ENCODE measurements around the gene ZFAND6.
"Not testable (repeated sequence)": the region's sequence is repeated elsewhere in the genome, so short reads cannot be mapped to it uniquely, and the experiment has no call there.

Gene ZFAND6

DNA sequence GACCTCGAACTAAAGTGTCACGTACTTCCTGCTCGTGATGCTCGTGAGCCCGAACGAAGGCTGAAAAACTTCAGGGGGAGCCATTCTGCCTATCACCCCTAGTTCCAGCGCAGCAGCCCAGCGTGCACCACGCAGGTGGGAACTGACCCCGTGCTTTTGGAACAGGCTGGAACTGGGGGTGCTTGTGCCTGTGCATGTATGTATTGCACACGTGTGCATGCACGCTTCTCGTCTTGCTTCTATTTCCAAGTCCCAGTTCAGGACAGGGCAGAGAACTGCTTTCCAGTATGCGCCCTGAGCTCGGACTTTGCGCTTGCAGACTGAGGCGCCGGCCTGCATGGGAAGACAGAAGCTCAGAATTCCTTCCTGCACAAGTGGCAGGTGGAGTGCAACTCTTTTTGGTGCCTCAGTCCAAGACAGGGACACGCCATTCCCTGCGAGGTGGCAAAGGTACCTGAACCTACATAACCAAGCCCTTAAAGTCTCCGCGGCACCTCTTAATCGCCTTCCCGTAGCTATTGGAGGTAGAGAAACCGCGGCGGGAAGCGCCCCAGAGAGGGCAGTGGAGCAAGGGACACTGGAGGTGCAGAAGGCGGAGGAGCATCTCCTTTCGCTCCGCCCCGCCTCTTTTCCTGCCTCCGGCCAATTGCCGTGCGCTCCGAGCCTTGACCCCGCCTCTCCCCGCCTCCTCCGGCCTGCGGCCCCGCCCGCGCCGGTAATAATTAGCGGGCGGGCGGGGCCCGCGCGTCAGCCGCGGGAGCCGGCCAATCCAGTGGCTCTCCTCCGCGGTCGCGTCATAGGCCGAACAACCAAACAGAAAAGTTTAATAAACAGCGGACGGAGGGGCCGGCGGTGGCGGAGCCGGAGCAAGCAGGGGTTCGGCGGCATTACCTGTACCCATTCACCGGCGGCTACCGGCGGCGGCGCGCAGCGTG, at the start of gene ZFAND6:
Gene ZFAND6 (plus strand): TSS at position 826 of the 935 bp plus-strand sequence. CDS start 60,669 bp downstream, outside the sequence.
- DNase-seq: peak; percentile 85

DNA sequence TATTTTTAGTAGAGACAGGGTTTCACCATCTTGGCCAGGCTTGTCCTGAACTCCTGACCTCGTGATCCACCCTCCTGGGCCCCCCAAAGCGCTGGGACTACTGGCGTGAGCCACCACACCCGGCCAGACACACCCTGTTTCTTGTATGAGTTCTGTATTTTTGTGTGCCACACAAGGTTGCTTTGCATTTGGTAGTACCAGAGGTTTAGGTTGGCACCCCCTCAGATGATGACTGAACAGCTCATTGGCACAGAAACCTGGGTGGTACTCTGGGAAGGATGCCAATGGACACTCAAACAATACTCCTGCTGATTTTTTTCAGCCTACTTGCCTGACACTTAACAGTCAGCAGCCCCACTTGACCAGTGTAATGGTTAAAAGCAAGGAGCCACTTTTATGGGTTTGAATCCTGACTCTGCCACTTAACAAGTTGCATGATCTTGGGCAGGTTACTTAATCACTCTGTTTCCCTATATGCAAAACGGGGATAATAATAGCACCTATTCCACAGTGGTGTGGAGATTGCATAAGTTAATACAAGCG, 49.3 kb upstream of the ZFAND6 start:
- DNase-seq: no peak

DNA sequence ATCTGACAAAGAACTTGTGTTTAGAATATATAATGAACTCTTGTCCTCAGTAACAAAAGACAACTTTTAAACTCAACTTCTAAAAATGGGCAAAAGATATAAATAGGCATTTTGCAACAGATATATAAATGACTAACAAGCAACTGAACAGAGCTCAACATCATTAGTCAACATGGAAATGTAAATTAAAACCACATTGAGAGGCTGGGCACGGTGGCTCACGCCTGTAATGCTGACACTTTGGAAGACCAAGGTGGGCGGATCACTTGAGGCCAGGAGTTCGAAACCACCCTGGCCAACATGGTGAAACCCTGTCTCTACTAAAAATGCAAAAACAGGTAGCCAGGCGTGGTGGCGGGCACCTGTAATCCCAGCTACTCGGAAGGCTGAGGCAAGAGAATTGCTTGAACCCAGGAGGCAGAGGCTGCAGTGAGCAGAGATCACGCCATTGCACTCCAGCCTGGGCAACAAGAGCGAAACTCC, 48.4 kb upstream of the ZFAND6 start:
- not testable (repeated sequence) for DNase-seq

DNA sequence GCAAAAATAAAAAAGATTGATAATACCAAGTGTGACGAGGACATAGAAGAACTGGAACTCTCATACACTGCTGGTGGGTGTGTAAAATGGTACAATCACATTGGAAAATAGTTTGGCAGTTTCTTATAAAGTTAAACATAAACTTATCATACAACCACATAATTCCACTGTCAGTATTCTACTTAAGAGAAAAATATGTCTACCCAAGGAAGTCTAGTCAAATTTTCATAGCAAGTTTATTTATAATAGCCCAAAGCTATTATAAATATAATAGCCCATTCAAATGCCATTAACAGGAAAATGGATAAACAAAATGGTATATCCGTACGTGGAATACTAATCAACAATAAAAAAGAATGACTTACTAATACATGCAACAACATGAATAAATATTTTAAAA, 47.9 kb upstream of the ZFAND6 start:
- no peak for DNase-seq

DNA sequence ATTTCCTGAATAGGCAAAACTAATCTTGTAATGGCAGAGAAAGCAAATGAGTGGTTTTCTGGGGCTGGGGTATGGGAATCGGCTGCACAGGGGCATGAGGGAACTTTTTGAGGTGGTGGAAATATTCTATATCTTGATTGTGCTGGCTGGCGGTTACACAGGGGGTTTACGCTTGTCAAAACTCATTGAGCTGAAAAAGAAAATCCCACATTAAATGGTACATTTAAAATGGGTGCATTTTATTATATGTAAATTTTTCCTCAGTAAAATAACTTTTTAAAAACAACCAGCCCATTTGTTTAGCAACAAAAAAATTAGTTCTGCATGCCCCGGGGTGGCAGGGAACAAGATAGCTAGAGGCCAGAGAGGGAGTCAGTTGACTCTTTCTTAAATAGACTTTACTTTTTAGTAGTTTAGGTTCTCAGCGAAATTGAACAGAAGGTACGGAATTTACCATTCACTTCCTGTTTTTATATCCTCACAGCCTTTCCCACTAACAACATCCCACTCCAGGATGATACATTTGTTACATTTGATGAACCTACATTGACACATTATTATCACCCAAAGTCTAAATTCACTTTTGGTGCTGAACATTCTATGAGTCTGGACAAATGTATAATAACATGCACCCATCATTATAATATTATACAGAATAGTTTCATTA, 47.3 kb upstream of the ZFAND6 start:
- DNase-seq: no peak

DNA sequence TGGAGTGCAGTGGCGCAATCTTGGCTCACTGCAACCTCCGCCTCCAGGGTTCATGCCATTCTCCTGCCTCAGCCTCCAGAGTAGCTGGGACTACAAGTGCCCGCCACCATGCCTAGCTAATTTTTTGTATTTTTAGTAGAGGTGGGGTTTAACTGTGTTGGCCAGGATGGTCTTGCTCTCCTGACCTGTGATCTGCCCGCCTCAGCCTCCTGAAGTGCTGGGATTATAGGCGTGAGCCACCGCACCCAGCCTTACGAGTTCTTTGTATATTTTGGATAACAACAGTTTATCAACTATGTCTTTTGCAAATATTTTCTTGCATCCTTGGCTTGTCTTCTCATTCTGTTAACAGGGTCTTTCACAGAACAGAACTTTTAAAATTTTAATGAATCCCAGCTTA, 45.3 kb upstream of the ZFAND6 start:
- DNase-seq: not testable (repeated sequence)

DNA sequence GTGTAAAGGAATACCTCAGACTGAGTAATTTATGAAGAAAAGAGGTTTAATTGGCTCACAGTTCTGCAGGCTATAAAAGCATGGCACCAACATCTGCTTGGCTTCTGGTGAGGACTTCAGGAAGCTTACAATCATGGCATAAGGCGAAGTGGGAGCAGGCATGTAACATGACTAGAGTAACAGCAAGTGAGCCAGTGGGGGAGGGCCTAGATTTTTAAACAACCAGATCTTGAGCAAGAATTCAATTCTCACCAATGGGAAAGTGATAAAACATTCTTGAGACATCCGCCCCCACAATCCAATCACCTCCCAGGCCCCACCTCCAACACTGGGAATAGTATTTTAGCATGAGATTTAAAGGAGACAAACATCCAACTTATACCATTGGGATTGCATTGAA, 44.3 kb upstream of the ZFAND6 start:
- no peak for DNase-seq

DNA sequence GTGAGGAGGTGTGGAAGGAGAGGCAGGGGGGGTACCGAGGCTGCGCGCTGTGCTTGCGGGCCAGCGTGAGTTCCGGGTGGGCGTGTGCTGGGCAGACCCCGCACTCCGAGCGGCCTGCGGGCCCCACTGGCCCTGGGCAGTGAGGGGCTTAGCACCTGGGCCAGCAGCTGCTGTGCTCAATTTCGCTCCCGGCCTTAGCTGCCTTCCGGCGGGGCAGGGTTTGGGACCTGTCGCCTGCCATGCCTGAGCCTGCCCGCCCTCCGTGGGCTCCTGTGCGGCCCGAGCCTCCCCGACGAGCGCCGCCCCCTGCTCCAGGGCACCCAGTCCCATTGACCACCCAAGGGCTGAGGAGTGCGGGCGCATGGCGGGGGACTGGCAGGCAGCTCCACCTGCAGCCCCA, 43.0 kb upstream of the ZFAND6 start:
- not testable (repeated sequence) for DNase-seq

DNA sequence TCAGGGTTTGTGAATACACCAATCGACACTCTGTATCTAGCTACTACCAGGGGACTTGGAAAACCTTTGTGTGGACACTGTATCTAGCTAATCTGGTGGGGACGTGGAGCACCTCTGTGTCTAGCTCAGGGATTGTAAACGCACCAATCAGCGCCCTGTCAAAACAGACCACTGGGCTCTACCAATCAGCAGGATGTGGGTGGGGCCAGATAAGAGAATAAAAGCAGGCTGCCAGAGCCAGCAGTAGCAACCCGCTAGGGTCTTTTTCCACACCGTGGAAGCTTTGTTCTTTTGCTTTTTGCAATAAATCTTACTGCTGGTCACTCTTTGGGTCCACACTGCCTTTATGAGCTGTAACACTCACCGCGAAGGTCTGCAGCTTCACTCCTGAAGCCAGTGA, 42.3 kb upstream of the ZFAND6 start:
- DNase-seq: not testable (repeated sequence)

DNA sequence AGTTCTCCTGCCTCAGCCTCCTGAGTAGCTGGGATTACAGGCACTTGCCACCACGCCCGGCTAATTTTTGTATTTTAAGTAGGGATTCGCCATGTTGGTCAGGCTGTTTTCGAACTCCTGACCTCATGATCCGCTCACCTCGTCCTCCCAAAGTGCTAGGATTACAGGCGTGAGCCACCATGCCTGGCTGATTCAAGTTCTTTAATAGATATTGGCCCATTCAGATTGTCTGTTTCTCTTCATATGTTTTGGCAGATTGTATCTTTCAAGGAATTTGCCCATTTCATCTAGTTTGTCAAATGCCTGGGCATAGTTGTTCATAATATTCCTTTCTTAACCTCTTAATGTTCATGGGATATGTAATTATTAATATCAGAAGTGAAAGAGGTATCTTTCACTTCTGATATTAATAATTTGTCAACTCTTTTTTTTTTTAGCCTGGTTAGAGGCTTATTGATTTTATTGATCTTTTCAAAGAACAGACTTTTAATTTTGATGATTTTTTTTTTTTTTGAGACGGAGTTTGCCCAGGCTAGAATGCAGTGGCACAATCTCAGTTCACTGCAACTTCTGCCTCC, 40.2 kb upstream of the ZFAND6 start:
- DNase-seq: no peak

DNA sequence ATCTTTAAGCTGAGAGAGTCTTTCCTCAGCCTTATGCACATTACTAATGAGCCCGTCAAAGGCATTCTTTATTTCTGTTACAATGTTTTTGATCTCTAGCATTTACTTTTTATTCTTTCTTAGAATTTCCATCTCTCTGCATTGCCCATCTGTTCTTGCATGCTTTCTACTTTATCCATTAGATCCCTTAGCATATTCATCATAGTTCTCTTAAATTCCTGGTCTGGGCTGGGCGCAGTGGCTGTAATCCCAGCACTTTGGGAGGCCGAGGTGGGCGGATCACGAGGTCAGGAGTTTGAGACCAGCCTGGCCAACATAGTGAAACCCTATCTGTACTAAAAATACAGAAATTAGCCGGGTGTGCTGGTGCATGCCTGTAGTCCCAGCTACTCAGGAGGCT, 39.3 kb upstream of the ZFAND6 start:
- DNase-seq: not testable (repeated sequence)

DNA sequence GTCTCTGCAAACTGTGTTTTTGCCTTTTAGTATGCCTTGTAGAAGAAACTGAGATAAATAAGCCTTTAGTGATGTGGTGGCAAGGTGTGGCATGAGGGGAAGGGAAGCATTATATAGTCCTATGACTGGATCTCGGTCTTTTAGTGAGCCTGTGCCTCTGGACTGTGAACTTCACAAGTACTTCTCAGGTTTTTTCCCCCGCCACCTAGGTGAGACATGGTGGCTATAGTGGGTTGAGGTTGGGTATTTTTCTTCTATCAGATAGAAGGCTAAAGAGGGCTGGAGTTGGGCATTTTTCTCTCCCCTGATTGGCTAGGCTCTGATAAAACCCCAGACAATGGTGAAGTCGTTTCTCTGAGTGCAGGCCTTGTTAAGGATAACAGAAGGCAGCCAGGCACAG, 38.7 kb upstream of the ZFAND6 start:
- no peak for DNase-seq

DNA sequence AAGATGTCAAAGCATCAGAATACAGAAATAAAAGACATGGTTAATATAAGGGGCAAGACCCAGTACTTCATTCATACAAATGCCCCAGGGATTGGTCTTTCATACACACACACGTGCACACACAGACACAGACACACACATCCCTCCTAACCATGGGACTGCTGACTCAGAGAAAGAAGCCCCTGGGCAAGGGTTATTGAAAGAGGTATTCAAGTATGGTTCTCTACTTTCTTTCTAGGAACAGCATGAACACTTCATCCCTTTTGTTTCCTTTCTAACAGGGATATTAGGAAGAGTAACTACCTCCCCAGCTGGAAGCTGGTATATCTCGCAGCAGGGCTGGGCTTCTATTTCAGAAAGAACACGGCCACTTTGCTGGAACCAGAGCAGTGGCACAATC, 33.2 kb upstream of the ZFAND6 start:
- no peak for DNase-seq

DNA sequence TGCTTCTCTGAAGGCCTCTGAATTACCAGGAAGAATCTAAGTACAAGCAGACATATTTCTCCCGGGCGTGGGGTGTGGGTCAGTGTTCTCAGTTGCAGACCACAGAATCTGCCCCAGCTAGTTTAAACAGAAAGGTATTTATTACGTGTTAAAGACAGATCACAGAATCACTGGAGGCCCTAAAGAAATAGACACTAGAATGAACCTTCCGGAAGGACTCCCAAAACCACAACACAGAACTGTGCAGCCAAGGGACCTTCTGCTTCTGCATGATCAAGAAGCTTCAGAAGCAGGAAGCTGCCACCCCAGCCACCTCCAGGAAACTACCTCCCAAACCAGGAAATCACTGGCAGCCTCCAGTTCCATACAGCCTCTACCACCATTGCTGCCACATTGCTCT, 32.7 kb upstream of the ZFAND6 start:
- no peak for DNase-seq

DNA sequence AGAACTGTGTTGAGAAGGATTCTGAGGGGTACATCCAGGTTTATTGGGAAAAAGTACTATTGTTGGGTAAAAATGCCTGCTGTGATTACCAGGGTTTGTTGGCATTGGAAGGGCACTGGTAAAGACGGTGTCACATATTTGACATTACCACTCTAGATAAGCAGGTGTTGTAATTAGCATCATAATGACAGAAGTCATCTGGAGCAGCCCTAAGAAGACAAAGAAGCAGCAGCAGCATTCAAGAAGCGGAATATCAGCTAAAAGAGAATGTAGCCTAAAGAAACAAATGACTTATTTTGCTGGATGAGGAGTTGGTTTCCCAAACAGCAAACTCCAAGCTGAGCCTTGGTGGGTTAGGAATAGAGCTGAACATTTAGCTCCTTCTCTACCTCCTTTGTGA, 30.5 kb upstream of the ZFAND6 start:
- no peak for DNase-seq

DNA sequence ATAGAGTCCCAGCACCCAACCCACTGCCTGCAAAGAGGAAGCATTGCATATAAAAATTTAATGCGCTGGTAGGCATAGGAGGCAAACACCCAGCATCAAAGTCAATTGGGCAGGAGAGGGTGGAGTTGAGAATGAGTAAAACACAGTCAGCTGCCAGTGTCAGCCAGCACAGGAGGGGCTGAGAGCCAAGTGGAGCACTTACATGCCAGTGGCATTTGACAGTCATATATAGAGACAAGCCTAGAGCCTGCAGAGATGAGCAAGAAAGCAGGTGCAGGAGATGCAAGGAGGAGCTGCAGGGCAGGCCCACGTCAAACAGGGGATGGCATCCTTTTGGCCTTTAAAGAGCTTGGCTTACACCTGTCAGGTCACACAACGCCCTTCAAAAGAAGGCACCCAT, 27.6 kb upstream of the ZFAND6 start:
- peak; percentile 53 for DNase-seq

DNA sequence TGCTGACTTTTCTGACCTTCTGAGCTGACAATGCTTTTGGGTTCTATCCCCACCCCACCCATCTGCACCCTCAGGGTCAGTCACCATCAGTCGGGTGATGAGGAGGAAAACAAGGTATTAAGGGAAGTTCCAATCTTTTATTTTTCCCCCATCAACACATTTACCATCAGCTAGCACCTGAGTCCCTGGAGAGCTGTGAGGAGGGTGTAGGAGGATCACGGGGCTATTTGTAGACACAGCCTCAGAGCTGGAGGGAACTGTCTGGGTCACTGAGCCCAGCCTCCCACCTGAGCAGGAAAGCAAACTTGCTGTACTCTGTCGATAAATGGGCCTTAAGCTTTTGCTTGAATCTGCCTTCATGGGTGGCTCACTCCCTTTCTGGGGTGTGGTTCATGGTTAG, 24.8 kb upstream of the ZFAND6 start:
- no peak for DNase-seq

DNA sequence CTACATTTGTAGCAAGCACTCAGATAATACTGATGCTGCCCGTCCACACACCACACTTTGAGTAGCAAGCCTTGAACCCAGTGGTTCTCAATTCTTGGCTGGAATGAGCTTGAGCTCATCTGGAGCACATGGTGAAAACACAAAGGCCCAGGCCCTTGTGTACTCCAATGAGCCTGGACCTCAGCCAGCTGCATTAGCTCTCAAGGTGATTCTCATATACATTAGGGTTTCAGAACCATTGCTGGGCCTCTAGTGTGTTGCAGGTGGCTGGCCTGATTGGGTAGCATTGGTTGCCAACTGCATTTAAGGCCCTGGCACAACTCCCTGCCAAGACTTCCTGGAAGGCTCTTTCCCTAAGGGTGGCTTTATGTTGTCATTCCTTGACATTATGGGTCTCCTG, 23.4 kb upstream of the ZFAND6 start:
- no peak for DNase-seq

DNA sequence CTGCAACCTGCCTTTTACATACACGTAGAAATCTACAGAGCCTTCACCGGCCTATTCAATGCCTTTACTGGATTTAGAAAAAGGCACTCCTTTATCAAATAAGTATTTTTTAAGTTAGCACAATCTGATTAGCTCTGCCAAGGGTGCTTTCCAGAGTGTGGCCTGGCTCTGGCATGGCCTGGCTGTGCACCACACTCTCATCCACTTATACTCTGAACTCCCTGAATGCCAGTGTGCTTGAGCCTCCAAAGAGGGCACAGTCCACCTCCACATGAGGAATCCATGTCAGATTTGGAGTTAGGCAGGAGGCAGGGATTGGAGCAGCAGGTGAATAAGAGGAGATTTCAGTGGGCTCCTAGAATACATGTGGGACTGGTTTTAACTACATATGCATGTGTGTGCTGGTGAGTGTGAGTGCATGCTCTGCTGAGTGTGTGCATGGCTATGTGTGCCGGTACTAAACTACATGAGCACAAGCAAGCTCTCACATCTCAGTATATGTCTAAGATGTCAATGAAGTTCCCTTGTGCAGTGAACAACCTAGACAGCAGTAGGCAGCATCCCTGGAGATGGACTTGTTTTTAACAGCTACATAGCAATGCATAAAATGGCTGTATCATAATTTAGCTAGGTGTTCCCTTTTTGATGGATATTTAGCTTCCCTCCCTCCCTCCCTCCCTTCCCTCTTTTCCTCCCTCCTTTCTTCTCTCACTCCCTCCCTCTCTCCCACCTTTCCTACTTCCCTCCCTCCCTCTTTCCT, 17.8 kb upstream of the ZFAND6 start:
- no peak for DNase-seq

DNA sequence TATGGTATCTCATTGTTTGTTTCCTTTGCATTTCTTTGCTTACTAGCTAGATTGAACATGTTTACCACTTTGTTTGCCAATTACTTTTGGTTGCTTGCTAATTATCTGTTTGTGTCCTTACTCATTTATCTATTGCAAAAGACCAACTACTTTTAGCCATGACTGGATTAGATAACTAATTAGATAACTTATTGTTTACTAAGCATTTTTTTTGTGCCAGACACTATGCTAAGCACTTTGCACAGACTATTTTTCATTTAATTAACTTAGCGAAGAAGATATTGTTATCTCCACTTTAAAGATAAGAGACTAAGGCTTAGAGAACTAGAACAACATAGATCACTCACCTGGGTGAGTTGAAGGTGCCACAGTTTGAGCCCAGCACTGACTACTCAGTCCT, 16.9 kb upstream of the ZFAND6 start:
- no peak for DNase-seq

DNA sequence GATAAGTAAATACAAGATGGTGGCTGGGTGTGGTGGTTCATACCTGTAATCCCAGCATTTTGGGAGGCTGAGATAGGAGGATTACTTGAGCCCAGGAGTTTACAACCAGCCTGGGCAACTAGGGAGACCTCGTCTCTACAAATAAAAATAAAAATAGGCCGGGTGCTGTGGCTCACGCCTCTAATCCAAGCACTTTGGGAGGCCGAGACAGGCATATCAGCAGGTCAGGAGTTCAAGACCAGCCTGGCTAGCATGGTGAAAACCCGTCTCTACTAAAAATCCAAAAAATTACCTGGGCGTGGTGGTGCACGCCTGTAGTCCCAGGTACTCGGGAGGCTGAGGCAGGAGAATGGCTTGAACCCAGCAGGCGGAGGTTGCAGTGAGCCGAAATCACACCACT, 14.3 kb upstream of the ZFAND6 start:
- not testable (repeated sequence) for DNase-seq

DNA sequence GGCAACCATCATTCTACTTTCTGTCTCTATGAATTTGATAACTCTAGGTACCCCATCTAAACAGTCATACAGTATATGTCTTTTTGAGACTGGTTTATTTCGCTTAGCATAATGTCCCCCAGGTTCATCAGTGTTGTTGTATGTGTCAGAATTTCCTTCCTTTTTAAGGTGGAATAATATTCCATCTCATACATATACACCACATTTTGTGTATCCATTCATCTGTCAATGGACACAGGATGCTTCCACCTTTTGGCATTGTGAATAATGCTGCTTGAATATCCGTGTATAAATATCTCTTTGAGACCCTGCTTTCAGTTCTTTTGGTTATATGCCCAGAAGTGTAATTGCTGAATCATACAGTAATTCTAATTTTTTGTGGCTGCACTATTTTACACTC, 10.4 kb upstream of the ZFAND6 start:
- DNase-seq: no peak
